ENCODE results near the gene MYL3. TPM values are rescaled to one million over a fixed set of nuclear protein-coding genes. Genes with fewer than 3 reads are reported as not detected.
"Not testable (repeated sequence)": the region's sequence is repeated elsewhere in the genome, so short reads cannot be mapped to it uniquely, and the experiment has no call there.

MYL3 gene
- total RNA-seq, 1 donor from 2014 or later, result 3.3 TPM

DNA sequence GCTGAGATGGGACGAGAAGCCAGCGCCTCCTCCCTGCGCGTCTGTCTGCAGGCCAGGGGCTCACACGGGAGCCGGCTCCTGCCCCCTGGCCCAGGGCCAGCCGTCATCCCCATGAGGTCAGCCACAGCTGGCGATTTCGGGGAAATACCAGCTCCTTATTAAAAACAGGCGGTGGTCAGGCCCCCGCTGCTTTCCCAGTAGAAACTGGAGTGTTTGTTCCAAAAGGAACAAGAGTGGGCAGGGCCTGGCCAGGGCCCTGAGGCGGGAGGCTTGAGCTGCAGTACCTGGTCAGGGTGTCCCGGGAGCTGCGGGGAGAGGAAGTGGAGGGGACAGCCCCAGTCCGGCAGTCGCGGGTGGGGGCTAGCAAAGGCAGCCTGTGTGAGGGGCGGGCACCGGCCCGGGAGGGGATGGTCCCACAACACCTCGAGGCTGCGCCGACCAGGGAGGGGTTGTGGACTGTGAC, 17.8 kb downstream of the MYL3 start:
- ATAC-seq (peak; percentile 87), DNase-seq (ENCODE audit: low spot score) (peak; percentile 89)
- intact Hi-C loops (cut with DNase I), result no loop called here

DNA sequence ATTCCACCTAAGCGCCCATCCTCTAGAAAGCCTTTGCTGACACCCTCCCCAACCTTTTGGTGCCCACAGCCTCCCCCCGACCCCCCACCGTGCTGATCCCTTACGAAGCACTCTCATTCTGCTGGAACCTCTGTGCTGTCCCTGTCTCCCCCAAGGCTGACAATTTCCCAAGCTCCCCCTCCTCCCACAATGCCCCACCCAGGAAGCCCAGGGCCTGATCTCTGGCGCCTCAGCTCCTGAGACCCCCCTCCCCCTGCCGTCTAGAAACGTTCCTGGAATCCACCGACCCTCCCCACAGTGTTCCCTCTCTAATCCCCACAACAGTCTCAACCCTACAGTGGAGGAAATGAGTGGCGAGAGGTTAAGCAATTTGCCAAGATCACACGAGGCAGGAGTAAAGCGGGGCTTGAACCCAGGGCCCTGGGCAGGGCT, 18.3 kb downstream of the MYL3 start:
- intact Hi-C loops (cut with DNase I), result no loop called here
- DNase-seq (ENCODE audit: low spot score), result no peak

DNA sequence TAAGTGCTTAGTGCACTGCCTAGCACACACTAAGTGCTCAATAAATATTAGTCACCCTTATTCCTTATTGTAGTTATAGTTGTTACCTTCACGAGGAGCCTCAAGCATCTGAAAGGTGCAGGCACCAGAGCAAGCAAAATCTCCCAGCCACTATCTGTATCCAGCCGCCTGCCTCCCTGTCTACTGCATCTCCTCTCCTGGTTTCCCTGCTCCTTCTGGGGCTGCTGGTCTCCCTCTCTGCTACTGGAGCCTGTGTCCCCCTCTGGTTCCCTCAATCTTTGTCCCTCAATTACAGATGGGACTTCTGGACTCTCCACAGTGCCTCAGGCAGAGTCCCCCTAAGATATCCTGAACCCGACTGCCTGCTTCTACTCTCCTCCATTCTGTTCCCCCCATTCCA, 18.8 kb downstream of the MYL3 start:
- ATAC-seq (no peak), DNase-seq (ENCODE audit: low spot score) (no peak)
- intact Hi-C loops (cut with DNase I), result no loop called here

More for the DNA sequence above, 18.3 kb downstream of the MYL3 start:
- peak; percentile 13 for ATAC-seq

DNA sequence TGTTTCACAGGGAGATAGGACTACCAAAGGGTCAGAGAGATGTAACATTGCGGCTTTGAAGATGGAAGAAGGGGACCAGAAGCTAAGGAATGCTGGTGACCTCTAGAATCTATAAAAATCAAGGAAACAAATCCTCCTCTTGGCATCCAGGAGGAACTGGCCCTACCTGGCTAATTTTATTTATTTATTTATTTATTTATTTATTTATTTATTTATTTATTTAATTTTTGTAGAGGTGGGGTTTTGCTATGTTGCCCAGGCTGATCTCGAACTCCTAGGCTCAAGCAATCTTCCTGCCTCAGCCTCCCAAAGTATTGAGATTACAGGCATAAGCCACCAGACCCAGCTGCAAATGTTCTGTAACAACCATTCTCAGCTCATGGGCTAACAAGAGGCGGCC, 19.7 kb downstream of the MYL3 start:
- no peak for ATAC-seq
- intact Hi-C loops (cut with DNase I), result no loop called here
- DNase-seq (ENCODE audit: low spot score), result no peak

DNA sequence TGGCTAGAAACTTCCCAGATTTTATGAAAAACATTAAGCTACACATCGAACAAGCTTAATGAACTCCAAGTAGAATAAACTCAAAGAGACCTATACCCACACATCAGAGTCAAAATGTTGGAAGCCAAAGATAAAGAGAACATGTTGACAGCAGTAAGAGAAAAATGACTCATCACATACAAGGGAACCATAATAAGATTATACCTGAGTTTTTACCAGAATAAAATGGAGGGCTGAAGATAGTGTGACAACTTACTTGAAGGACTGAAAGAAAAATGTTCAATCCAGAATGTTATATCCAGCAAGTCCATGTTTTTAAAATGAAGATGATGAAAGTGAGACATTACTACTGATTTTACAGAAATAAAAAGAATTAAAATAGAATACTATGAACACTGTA, 22.8 kb downstream of the MYL3 start:
- no peak for ATAC-seq
- intact Hi-C loops (cut with DNase I), result no loop called here
- DNase-seq (ENCODE audit: low spot score), result no peak

DNA sequence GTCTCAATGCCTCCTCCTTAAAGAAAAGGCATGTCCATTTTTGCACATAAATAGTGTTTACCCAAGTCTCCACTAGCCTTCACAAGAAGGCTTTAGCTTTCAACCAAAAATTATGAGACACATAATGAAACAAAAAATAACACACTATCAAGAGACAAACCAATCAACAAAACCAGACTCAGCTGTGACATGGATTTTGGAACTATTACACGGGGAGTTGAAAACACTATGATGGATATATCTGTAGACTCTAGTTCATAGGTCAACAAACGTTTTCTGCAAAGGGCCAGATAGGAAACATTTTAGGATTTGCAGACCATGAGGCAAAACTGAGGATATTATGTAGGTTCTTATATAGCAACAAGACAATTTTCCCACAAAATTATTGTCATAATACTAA, 24.9 kb downstream of the MYL3 start:
- DNase-seq (ENCODE audit: low spot score) (no peak), ATAC-seq (no peak)
- intact Hi-C loops (cut with DNase I), result no loop called here

DNA sequence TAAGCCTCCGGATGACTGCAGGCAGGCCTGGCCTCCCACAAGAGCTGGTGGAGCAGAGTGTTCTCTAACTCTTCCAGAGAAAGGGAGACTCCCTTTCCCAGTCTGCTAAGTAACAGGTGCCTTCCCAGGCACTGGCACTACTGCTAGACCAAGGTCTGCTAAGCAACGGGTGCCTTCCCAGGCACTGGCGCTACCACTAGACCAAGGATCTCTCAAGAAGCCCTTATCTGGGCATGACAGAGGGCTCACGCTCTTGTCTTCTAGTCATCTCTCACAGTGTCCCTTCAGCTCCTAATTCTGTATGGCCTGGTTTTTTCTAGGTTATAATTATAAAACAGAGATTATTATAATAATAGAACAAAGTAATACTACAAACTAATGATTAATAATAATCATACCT, 27.8 kb downstream of the MYL3 start:
- intact Hi-C loops (cut with DNase I), result no loop called here
- ATAC-seq (no peak), DNase-seq (ENCODE audit: low spot score) (no peak)

DNA sequence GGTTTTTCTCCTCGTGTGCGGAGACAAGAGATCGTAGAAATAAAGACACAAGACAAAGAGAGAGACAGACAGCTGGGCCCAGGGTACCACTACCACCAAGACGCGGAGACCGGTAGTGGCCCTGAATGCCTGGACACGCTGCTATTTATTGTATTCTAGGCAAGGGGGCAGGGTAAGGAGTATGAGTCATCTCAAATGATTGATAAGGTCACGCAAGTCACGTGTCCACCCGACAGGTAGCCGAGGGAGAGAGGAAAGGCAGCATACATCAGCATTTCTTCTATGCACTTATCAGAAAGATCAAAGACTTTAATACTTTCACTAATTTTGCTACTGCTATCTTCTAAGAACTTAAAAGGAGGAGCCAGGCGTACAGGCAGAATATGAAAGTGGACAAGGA, 28.2 kb downstream of the MYL3 start:
- intact Hi-C loops (cut with DNase I), result no loop called here
- DNase-seq (ENCODE audit: low spot score) (no peak), ATAC-seq (no peak)

DNA sequence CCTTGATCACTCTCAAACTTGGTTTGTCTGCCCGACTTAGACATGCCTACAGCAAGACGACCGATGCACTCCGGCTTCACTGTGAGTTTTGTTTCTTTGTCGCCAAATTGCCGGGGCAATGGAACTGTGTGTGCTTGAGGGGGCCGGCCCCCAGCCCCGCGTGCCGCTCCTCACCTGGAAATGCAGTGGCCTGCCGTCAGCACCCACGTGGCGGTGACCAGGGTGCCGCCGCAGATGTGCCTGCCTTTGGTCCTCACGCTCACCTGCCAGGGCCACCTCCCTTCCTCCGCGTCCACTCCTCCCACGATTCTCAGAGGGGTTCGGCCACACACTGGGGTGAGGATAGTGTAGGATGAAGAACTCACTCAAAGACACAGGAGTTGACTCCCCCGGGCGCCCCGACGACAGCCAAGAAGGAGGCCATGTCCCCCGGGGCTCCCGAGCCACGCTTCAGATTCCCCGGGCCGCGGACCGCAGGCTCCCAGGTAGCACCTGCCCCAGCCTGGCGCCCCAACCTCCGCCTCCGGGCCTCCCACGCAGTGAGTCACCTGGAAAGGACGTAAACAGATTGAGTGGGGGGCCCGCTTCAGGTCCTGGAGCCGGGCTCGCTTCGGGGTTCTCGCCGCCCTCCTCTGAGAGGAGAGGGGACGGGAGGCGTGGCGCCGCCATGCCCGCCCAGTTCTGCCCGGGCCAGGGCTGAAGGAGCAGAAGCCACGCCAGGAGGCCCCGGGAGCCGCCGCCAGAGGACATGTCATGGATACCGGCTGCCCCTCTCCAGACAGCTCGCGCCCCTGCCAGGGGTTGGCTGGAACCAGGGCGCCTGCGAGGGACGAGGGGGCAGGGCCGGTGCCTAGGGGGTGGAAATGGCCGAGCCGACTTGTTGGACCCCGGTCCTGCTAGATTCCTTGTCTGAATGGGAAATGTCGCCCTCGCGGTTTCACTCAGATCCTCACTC, 29.6 kb downstream of the MYL3 start:
- ATAC-seq, result no peak
- intact Hi-C loops (cut with DNase I), result no loop called here
- peak; percentile 58 for DNase-seq (ENCODE audit: low spot score)

DNA sequence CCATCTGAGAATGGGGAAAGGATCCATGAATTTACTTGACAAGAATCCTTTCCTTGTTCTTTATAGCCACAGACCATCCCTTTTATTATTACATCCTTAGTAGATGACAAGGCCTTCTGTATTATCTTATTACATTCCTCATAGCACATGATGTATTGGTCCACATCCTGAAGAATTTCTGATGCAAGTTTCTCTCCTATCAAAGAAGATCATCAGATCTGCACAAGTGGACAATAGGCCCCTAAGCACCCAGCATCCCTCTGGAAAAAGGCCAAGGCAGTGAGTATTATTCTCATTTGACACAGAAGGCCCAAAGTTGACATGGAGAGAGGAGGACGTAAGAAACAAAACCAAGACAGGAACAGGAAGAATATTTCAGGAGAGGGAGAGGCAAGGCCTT, 31.4 kb downstream of the MYL3 start:
- intact Hi-C loops (cut with DNase I), result no loop called here
- ATAC-seq (no peak), DNase-seq (ENCODE audit: low spot score) (no peak)

DNA sequence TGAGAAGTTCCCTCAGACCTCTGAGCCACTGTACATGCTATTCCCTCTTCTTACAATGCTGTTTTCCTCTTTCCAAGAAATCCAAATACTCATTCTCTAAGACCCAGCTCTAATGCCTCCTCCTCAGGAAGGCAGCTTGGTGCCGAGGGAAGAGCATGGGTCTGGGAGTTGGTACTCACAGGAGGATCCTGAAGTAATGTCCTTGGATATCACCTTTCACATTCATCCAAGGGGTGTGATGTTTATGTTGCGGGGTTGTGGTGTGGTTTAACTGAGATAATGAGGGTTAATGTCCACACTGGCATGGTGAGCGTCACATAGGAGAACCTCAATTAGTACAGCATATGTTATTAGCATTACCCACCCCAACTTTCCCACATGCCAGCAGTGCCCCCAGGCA, 31.9 kb downstream of the MYL3 start:
- intact Hi-C loops (cut with DNase I), result no loop called here
- ATAC-seq (no peak), DNase-seq (ENCODE audit: low spot score) (no peak)

DNA sequence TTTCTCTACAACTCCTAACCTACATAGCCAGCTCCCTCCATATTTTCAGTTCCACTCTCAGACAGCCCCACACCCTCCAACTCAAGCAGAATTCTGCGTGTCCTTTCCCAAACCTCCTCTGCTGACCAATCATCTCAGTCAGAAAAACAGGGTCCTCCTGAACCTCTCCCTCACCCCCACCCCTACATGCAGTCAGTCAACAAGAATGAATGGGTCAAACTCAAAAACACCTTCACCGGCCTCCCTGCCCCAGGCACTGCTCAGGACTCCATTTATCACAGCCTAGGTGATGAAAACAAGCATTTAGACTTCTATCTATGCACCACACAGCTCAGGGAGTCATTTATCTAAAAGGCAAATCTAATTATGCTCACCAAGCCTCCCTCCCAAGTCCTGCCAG, 32.4 kb downstream of the MYL3 start:
- intact Hi-C loops (cut with DNase I), result no loop called here
- DNase-seq (ENCODE audit: low spot score) (no peak), ATAC-seq (no peak)

DNA sequence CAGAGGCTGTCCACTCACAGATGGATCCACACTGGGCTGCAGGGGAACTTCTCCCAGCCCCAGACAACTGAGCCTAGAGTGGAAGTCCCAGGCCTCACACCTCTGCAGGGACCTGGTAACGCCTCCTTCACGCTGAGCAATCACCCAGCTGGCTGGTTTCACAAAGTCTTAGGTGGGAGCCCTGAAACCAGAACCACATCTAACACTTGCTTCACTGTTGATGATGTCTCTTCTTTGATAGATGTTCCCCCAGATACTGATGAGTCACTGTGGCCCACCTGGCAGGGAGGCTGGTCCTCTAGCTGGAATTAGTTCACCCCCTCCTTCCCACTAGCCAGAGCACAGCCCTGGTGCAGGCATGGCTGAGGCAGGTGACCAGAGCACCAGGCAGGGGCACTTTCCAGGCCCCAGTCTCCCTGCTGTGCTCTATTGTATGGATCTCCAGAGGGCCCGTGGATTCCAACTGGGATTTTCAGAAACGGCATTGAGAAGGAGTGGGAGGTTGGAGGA, 33.5 kb downstream of the MYL3 start:
- no peak for ATAC-seq
- intact Hi-C loops (cut with DNase I), result no loop called here
- no peak for DNase-seq (ENCODE audit: low spot score)

DNA sequence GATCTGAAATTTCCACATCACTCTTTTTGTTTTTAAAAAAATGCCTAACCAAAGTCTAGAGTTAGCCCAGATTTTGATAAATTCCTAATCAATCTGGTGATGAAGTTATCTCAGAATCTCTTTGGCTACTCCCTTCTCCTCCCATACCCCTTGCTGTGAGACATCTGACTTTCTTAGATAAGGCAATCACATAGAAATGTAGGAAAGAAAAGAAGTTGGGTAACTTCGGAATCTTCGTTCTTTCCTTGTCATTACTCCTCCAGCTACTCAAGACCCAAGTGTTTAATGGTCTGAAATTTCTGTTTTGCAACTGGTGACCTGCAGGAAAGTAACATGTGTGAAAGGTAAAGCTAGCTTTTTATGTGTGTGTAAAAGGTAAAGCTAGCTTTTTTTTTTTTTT, 37.8 kb downstream of the MYL3 start:
- ATAC-seq, result no peak
- DNase-seq (ENCODE audit: low spot score), result no peak
- intact Hi-C loops (cut with DNase I), result no loop called here

DNA sequence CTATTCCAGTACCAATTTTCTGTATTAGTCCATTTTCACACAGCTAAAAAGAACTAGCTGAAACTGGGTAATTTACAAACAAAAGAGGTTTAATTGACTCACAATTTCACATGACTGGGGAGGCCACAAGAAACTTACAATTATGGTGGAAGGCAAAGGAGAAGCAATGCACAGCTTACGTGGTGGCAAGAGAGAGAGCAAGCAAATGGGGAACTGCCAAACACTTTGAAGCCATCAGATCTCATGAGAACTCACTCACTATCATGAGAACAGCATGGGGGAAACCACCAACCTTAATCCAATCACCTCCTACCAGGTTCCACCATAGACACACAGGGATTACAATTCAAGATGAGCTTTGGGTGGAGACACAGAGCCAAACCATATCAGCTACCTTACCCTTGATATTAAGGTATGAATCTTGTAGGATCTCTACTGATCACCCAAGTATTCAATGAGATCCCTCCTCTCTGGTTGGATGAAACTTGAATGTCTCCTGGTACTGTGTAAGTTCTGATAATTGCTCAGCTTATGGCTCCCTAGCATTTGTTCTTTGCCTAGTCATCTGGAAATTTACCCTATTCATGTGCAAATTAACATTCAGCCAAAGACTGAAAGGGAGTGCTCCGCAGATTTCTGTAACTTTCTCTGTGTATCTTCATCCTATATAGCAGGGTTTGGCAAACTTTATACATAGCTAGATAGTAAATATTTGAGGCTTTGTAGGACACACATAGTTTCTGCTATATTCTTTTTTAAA, 38.9 kb downstream of the MYL3 start:
- intact Hi-C loops (cut with DNase I), result no loop called here
- no peak for DNase-seq (ENCODE audit: low spot score)
- ATAC-seq, result no peak

DNA sequence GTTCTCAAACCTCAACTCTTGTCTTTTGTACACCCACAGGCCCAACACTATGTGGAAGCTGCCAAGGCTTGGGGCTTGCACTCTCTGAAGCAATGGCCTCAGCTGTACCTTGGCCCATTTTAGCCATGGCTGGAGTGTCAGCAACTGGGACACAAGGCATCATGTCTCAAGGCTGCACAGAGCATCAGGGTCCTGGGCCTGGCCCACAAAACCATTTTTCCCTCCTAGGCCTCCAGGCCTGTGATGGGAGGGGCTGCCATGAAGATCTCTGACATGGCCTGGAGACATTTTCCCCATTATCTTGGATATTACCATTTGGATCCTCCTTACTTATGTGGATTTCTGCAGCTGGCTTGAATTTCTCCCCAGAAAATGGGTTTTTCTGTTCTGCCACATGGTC, 39.9 kb downstream of the MYL3 start:
- ATAC-seq; intact Hi-C loops (cut with DNase I): not testable (repeated sequence)

DNA sequence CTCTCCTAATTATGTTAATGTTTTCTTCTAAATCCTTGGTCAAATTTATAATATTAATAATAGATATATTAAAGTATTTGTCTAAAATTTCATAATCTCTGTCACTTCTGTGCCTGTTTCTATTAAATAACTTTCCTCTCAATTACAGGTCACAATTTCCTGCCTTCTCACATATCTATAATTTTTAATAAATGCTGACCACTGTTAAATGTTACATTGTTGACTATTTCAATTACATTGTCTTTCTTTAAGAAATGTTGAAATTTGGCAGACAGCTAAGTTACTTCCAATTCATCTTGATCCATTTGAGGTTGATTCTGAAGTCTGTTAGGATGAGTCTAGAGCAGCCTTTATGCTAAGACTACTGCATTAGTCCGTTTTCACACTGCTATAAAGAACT, 41.7 kb downstream of the MYL3 start:
- ATAC-seq (no peak), DNase-seq (ENCODE audit: low spot score) (no peak)
- intact Hi-C loops (cut with DNase I), result no loop called here

More for the DNA sequence above, 39.9 kb downstream of the MYL3 start:
- DNase-seq (ENCODE audit: low spot score), result not testable (repeated sequence)

DNA sequence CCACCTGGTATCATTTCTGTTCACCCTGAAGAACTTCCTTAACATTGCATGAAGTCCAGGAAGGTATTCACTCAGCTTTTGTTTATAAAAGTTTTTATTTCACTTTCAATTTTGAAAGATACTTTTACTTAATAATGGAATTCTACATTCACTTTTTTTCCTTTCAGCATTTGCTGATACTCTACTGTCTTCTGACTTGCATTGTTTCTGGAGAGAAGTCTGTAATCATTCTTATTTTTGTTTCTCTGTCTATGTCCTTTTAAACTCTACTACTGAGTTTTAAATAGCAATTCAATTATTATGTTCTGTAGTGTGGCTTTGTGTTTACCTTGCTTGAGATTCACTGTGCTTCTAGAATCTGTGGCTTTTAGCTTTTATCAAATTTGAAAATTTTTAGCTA, 42.4 kb downstream of the MYL3 start:
- DNase-seq (ENCODE audit: low spot score) (no peak), ATAC-seq (no peak)
- intact Hi-C loops (cut with DNase I), result no loop called here

DNA sequence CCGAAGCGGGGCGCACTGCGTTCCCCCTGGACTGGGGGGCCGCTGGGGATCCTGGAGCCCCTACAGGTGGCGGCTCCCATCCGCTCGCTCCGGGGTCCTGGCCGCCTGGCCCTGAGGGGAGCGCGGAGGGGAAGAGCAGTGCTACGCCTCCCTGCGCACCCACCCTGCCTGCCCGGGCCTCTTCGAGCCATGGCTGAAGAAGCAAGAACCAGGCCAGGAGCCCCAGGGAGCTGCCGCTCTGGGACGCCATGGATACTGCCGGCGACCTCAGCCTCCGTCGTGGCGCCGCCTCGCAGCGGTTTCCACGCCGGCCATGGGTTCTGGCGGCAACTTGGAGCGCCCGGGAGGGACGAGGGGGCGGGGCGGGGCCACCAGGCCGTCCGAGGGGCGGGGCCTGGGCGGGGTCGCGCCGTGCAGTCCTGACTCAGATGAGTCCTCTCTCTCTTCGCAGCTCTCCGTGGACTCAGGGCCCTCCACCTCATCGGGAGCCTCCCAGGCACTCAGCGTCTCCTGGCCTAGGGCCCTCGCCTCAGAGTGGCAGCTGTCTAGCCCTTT, 50.9 kb downstream of the MYL3 start:
- DNase-seq (ENCODE audit: low spot score), result peak; percentile 73
- ATAC-seq, result peak; percentile 87

More for the DNA sequence above, 50.9 kb downstream of the MYL3 start:
- intact Hi-C loops (cut with DNase I), result no loop called here
